GM19239 (cell line): ENCODE data around the gene DRAXIN.

ENCODE experiments used
- DNase-seq: peaks from one replicate; pipeline ENCODE4 v3.0.0; 2011; ENCODE audit warnings: low spot score; ENCODE audit not compliant: insufficient read length
- FAIRE-seq: peaks from 2 replicates; lab custom pipeline; 2011; peaks lifted over from hg19 to GRCh38; lab: Jason Lieb, UNC

The DRAXIN gene

GRCh38 chr1:11752359-11753088 lies 61.0 kb downstream of the DRAXIN start:
- no peak for DNase-seq

GRCh38 chr1:11753555-11754208 lies 62.2 kb downstream of the DRAXIN start:
- DNase-seq: no peak
- FAIRE-seq: no peak

More at GRCh38 chr1:11752359-11753088, 61.0 kb downstream of the DRAXIN start:
- no peak for FAIRE-seq

DNA sequence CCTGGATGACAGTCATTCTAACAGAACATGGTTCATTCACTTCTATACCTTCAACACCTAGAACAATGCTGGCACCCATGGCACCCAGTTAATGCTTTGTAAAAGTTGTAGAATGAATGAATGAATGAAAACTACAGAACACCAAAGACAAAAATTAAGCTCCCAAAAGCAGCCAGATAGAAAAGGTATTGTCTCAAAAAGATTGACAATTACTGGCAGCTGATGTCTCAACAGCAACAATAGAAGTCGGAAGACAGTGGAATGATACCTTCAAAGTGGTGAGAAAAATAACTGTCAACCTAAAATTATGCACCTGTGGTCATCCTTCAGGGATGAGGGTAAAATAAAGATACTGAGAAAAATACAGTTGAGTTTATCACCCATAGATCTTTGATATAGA lies 65.5 kb downstream of the DRAXIN start:
- no peak for DNase-seq
- no peak for FAIRE-seq

- DNase-seq: no peak
- no peak for FAIRE-seq
Measured at GRCh38 chr1:11759791-11760190, 68.3 kb downstream of the DRAXIN start.

- DNase-seq: no peak
- no peak for FAIRE-seq
Measured at GRCh38 chr1:11761285-11761684, 69.8 kb downstream of the DRAXIN start.

- no peak for DNase-seq
- no peak for FAIRE-seq
Measured at GRCh38 chr1:11761988-11762406, 70.5 kb downstream of the DRAXIN start, which contains the start of gene C1orf167. TSS of gene C1orf167 (plus strand) at chr1:11762193. CDS start at chr1:11764401, 2,208 bp downstream.

GRCh38 chr1:11764115-11764514 lies 72.6 kb downstream of the DRAXIN start:
- DNase-seq: no peak
- FAIRE-seq: no peak

DNA sequence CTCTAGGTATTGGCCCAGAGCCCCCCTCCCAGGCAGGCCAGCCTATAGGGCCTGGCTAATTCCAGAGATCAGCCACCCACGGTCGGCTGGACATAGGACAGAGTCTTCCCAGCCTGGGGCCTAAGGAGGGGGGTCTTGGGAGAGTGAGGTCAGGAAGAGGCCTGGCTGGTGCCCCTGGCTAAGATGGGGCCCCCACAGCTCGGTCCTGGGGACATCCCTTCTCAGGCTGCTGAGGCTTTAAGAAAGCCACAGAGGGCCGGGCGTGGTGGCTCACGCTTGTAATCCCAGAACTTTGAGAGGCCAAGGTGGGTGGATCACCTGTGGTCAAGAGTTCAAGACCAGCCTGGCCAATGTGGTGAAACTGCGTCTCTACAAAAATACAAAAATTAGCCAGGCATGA lies 73.0 kb downstream of the DRAXIN start:
- no peak for DNase-seq
- no peak for FAIRE-seq

- FAIRE-seq (no peak), DNase-seq (no peak)
Measured at GRCh38 chr1:11765661-11766428, 74.3 kb downstream of the DRAXIN start.

DNA sequence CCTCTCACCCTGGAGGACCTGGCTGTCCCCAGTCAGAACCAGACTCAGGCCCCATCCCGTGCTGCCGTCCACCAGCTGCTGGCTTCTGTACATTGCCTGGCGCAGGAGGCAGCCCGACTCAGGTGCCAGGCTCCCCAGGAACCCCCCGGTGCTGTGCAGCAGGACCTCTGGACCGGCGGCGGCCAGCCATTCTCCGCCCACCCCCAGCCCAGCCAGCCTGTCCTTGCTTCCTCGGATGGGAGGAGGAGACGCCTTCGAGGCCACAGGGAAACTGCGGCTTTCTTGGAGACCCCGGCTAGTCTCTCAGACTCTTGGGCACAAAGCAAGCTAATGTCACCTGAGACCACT lies 74.9 kb downstream of the DRAXIN start:
- DNase-seq (no peak), FAIRE-seq (no peak)

GRCh38 chr1:11767922-11768704 lies 76.6 kb downstream of the DRAXIN start:
- DNase-seq: no peak
- FAIRE-seq: no peak

- DNase-seq: no peak
- FAIRE-seq: no peak
Measured at GRCh38 chr1:11768821-11769220, 77.3 kb downstream of the DRAXIN start.

GRCh38 chr1:11769274-11769673 lies 77.8 kb downstream of the DRAXIN start:
- no peak for FAIRE-seq
- no peak for DNase-seq

- no peak for DNase-seq
- FAIRE-seq: no peak
Measured at GRCh38 chr1:11770011-11770410, 78.5 kb downstream of the DRAXIN start.

DNA sequence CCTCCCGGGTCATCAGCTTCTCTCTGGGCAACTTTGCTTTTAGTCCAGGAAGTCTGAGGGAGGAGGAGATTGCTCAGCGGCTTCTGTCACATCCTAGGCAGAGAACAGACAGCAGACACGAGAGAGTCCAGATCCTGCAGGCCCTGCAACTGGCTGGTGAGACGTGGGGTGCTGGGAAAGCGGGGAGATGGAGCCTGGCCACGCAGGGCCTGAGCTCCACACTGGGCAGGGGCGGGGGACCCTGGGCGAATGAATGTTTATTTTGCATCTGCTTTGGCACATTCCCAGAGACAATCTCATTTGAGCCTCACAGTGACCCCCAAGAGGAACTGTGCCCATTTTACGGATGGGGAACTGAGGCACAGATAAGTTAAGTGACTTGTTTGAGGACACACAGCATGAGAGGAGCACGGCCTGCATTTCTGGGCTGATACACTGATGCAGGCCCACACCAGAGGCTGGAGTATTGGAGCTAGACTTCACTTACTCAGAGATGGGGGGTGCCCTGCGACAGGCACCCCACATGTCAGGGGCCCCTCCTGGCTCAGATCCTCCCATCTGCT lies 80.1 kb downstream of the DRAXIN start:
- FAIRE-seq (no peak), DNase-seq (no peak)

DNA sequence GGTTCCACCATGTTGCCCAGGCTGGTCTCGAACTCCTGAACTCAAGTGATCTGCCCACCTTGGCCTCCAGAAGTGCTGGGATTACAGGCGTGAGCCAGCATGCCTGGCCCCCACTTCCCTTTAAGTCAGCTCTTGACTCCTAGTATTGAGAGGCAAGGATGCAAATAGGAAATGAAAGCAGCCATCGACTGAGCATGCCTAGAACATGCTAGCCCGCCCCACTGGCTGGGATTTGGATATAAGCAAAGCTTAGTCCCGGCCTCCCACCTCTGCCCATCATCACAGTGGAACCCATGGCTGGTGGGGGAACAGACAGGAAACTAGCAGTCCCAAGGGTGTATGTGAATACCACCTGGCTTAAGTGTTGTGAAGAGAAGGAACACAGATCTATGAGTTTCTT lies 80.9 kb downstream of the DRAXIN start:
- FAIRE-seq (no peak), DNase-seq (no peak)

- no peak for FAIRE-seq
- DNase-seq: no peak
Measured at GRCh38 chr1:11774753-11775152, 83.2 kb downstream of the DRAXIN start.
